ENCODE data around the gene FICD.
"Not testable (repeated sequence)": the region's sequence is repeated elsewhere in the genome, so short reads cannot be mapped to it uniquely, and the experiment has no call there.

FICD gene

GRCh38 chr12:108514973-108515814 is at the start of gene FICD:
TSS of gene FICD (plus strand) at chr12:108515277. CDS start at chr12:108516973, 1,696 bp downstream.
- peak; percentile 100 for DNase-seq

- DNase-seq = no peak
These were observed 49.7 kb upstream of the FICD start for GRCh38 chr12:108465417-108465816.

DNA sequence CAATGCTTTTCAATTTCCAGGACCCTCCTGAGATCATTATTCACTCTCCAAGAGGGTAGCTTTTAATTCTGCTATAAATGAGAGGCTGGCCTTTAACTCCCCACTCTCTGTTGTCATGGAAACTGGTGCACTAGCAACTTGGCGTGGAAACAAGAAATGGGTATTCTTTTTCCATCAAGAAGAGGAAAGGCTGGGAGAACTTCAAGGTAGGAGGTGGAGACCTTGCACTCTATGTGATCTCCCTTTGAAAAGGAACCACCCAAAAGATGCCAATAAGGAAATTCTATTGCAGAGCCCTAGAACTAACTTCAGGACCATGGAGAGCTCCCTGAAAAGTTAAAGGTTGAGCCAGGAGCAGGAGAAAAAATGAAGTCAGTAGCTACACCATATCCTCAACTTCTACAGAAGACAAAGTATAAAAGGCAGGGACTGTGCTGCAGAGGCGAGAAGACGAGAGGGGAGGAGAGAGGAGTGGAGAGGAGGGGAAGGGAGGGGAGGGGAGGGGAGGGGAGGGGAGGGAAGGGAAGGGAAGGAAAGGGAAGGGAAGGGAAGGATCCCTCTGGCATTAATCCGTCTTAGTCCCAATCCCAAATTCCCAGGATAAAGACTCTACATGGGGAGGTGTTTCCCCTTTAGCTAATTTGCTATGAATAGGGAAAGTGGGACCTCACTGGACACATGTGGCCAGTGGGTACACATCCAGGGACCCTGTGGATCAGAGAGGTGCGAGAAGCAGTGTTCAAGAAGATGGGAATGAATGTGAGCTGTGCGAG is 46.7 kb upstream of the FICD start:
- no peak for DNase-seq

DNA sequence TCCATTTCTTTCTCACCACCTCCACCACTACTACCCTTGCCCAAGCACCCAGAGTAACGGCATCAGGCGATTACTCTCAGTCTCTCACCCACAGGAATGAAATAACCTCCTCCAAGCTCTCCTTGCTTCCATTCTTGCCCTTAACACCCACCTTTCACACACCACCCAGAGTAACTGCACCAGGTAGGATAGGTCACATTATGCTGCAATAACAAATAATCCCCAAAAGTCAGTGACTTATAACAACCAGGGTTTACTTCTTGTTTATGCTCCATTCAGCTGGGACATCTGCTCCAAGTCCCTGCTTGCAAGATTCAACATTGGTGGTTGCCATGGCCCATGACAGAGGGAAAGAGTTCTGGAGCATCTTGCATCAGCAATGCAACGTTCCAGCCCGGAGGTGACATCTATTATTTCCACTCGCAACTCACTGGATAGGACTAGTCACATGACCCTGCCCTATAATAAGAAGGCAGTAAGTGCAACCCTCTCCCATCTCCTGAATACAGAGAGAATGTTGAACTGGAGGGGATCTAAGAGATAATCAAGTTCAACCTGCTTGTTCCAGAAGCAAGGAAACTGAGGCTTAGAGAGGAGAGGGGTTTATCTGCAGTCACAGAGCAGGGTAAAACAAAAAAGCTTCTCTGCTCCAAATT is 41.5 kb upstream of the FICD start:
- DNase-seq = no peak

DNA sequence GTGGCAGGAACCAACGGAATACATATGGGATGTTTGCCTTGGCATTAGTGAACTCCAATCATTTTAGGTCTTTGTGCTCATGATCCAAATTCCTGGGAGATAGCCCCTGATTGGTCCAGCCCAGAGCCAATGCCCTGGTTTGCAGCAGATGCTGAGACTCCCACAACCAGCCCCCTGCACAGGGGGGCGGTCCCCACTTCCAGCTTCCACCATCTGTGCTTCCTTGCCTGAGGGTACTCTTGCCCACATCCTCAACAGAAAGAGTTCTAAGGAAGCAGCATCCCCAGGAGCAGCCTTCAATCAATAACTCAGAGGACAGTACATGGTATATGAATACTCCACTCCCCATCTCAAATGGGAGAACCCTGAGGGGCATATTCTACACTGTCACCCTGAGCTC is 39.7 kb upstream of the FICD start:
- no peak for DNase-seq

- no peak for DNase-seq
These were observed 37.8 kb upstream of the FICD start for GRCh38 chr12:108477055-108477880.

- no peak for DNase-seq
These were observed 37.2 kb upstream of the FICD start for GRCh38 chr12:108477881-108478259.

GRCh38 chr12:108478611-108479206 is 36.4 kb upstream of the FICD start:
- DNase-seq = no peak

- DNase-seq = no peak
These were observed 35.6 kb upstream of the FICD start for GRCh38 chr12:108479364-108480070.

GRCh38 chr12:108482717-108483212 is 32.3 kb upstream of the FICD start:
- DNase-seq = no peak

DNA sequence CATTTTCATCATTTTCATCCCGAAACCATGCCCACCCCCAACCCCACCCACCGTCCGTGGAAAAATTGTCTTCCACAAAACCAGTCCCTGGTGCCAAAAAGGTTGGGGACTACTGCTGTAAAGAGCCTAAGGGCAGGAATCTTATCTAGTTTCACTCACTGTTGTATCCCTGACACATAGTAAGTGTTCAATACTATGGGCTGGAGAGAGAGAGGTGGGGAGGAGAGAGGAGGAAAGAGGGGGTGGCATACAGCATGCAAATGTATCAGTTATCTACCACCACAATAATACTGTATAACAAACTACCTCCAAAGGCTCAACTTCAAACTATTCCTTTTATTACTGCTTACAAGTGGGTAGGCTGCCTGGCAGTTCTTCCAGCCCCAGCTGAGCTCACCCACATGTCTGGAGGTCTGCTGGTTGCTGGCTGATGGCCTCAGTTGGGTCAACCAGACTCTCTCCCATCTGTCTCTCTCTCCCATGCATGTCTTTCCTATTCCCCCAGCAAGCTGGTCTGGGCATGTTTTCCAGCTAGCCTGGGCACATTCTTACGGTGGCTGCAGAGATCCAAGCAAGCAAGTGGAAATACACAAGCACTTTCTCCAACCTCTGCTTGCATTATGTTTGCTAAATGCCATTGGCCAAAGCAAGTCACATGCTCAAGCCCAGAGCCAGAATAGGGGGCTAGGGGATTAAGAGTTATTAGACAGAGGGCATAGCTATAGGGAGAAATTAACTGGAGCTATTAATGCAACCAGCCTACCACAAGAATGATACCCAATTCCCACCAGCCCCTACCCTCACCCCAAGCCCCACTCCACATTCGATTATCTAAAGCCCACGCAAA is 31.6 kb upstream of the FICD start:
- no peak for DNase-seq

- DNase-seq = no peak
These were observed 30.6 kb upstream of the FICD start for GRCh38 chr12:108484431-108484830.

- no peak for DNase-seq
These were observed 30.2 kb upstream of the FICD start for GRCh38 chr12:108484845-108485244.

- DNase-seq = not testable (repeated sequence)
These were observed 29.7 kb upstream of the FICD start for GRCh38 chr12:108485371-108485770.

DNA sequence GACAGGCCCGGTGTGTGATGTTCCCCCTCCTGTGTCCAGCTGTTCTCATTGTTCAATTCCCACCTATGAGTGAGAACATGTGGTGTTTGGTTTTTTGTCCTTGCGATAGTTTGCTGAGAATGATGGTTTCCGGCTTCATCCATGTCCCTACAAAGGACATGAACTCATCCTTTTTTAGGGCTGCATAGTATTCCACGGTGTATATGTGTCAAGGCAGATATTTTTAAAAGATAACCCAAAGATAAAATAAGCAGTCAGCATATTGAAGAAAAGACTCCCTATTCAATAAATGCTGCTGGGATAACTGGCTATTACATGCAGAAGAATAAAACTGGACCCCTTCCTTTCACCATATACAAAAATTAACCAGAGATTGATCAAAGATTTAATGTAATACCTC is 28.0 kb upstream of the FICD start:
- DNase-seq = not testable (repeated sequence)

- DNase-seq = no peak
These were observed 23.8 kb upstream of the FICD start for GRCh38 chr12:108491256-108491655.

GRCh38 chr12:108495054-108495453 is 20.0 kb upstream of the FICD start:
- no peak for DNase-seq

GRCh38 chr12:108495823-108496579 is 19.1 kb upstream of the FICD start:
- DNase-seq = no peak

- no peak for DNase-seq
These were observed 16.9 kb upstream of the FICD start for GRCh38 chr12:108498136-108498535.

- DNase-seq = no peak
These were observed 12.2 kb upstream of the FICD start for GRCh38 chr12:108502922-108503321.

All from femur (tissue), 1 donor.